ENCODE results near the gene SPIRE1.
"Not testable (repeated sequence)": the region's sequence is repeated elsewhere in the genome, so short reads cannot be mapped to it uniquely, and the experiment has no call there.

The SPIRE1 gene

GRCh38 chr18:12637393-12637792 lies 20.5 kb downstream of the SPIRE1 start:
- H3K27ac ChIP-seq = no peak overlapping the region
- no peak overlapping the region for H3K9ac ChIP-seq
- no peaks in the 10 kb centered on the region for H3K27me3 ChIP-seq (ENCODE audit: control insufficient read depth, insufficient read depth, low read length)
- TF ChIP-seq, protein P1, sequence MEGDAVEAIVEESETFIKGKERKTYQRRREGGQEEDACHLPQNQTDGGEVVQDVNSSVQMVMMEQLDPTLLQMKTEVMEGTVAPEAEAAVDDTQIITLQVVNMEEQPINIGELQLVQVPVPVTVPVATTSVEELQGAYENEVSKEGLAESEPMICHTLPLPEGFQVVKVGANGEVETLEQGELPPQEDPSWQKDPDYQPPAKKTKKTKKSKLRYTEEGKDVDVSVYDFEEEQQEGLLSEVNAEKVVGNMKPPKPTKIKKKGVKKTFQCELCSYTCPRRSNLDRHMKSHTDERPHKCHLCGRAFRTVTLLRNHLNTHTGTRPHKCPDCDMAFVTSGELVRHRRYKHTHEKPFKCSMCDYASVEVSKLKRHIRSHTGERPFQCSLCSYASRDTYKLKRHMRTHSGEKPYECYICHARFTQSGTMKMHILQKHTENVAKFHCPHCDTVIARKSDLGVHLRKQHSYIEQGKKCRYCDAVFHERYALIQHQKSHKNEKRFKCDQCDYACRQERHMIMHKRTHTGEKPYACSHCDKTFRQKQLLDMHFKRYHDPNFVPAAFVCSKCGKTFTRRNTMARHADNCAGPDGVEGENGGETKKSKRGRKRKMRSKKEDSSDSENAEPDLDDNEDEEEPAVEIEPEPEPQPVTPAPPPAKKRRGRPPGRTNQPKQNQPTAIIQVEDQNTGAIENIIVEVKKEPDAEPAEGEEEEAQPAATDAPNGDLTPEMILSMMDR (IDR thresholded peaks at IDR 0.05) = no peak
- H3K36me3 ChIP-seq (ENCODE audit: control insufficient read depth, insufficient read depth, low read length) = no peaks in the 10 kb centered on the region
- H3K9me3 ChIP-seq (ENCODE audit: control insufficient read depth, low read length) = no peaks in the 10 kb centered on the region
- no peak overlapping the region for H3K4me3 ChIP-seq (ENCODE audit: low read depth, low read length)
- H3K79me2 ChIP-seq = peaks cover 4% of the 10 kb centered on the region
- no peak overlapping the region for H3K4me2 ChIP-seq (ENCODE audit: low read length)
- no peaks in the 10 kb centered on the region for H3K4me1 ChIP-seq
- H2AFZ ChIP-seq = no peak overlapping the region

DNA sequence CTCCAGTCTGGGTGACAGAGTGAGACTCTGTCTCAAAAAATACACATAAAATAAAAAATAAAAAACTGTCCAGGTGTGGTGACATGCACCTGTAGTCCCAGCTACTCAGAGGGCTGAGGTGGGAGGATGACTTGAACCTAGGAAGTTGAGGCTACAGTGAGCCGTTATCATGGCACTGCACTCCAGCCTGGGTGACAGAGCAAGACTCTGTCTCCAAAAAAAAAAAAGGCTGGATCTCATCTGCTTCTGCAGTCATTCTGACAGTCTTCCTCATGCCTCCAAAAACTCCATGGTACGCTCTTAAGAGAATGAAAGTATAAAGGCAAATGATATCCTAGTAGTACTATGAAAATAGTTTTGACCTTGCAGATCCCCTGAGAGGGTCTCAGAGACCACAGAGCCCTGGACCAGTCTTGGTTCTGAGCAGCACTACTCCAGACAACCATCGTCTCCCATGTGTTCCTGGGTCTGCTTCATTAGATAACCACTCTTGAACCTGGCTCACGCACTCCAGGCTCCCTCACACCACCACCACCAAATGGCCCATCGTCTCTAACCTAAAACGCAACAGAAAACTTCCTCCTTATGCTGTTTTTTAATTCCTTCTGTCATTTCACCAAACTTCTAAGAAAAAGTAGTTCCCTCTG lies 26.0 kb downstream of the SPIRE1 start:
- H3K4me1 ChIP-seq = no peaks in the 10 kb centered on the region
- H3K27ac ChIP-seq = no peak overlapping the region
- H3K4me2 ChIP-seq (ENCODE audit: low read length) = no peak overlapping the region
- TF ChIP-seq, protein P1 (IDR thresholded peaks at IDR 0.05) = no peak
- no peaks in the 10 kb centered on the region for H3K36me3 ChIP-seq (ENCODE audit: control insufficient read depth, insufficient read depth, low read length)
- no peaks in the 10 kb centered on the region for H3K9me3 ChIP-seq (ENCODE audit: control insufficient read depth, low read length)
- no peak overlapping the region for H2AFZ ChIP-seq
- H3K4me3 ChIP-seq (ENCODE audit: low read depth, low read length) = no peak overlapping the region
- peaks cover 11% of the 10 kb centered on the region for H3K79me2 ChIP-seq
- no peaks in the 10 kb centered on the region for H3K27me3 ChIP-seq (ENCODE audit: control insufficient read depth, insufficient read depth, low read length)
- no peak overlapping the region for H3K9ac ChIP-seq

DNA sequence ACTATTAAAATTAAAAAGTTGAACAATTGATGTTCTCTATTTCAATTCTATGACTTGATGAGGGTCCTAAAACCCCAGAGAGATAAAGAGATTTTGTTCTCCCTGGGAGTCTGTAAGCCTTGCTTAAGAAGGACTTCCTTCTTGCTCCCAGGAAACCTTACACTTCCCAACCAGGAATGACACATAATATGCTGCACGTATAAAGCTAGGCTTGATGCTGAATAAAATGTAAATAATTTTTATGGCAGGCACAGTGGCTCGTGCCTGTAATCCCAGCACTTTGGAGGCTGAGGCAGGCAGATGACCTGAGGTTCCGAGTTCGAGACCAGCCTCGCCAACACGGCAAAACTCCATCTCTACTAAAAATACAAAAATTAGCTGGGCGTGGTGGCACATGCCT lies 27.8 kb downstream of the SPIRE1 start:
- no peaks in the 10 kb centered on the region for H3K9me3 ChIP-seq (ENCODE audit: control insufficient read depth, low read length)

GRCh38 chr18:12628706-12629702 lies 28.9 kb downstream of the SPIRE1 start:
- Histone ChIP-seq H3K79me2 (peaks cover 11% of the 10 kb centered on the region), H3K9me3 (ENCODE audit: control insufficient read depth, low read length) (no peaks in the 10 kb centered on the region), H3K4me1 (peaks cover 4% of the 10 kb centered on the region), H3K36me3 (ENCODE audit: control insufficient read depth, insufficient read depth, low read length) (no peaks in the 10 kb centered on the region), H3K27ac (no peak overlapping the region), H2AFZ (no peak overlapping the region), H3K4me3 (ENCODE audit: low read depth, low read length) (no peak overlapping the region), H3K27me3 (ENCODE audit: control insufficient read depth, insufficient read depth, low read length) (no peaks in the 10 kb centered on the region), H3K9ac (no peak overlapping the region), H3K4me2 (ENCODE audit: low read length) (no peak overlapping the region)
- TF ChIP-seq, protein P1 (IDR thresholded peaks at IDR 0.05) = no peak

More for the DNA sequence above, 27.8 kb downstream of the SPIRE1 start:
- no peak overlapping the region for H3K4me3 ChIP-seq (ENCODE audit: low read depth, low read length)
- no peaks in the 10 kb centered on the region for H3K36me3 ChIP-seq (ENCODE audit: control insufficient read depth, insufficient read depth, low read length)
- no peaks in the 10 kb centered on the region for H3K27me3 ChIP-seq (ENCODE audit: control insufficient read depth, insufficient read depth, low read length)
- no peak overlapping the region for H3K9ac ChIP-seq
- H2AFZ ChIP-seq = no peak overlapping the region
- peaks cover 3% of the 10 kb centered on the region for H3K4me1 ChIP-seq
- no peak overlapping the region for H3K27ac ChIP-seq
- peaks cover 11% of the 10 kb centered on the region for H3K79me2 ChIP-seq
- no peak overlapping the region for H3K4me2 ChIP-seq (ENCODE audit: low read length)
- TF ChIP-seq, protein P1 (IDR thresholded peaks at IDR 0.05) = no peak

DNA sequence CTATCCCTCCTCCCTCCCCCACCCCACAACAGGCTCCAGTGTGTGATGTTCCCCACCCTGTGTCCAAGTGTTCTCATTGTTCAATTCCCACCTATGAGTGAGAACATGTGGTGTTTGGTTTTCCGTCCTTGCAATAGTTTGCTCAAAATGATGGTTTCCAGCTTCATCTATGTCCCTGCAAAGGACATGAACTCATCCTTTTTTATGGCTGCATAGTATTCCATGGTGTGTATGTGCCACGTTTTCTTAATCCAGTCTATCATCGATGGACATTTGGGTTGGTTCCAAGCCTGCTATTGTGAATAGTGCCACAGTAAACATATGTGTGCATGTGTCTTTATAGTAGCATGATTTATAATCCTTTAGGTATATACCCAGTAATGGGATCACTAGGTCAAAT lies 30.7 kb downstream of the SPIRE1 start:
- not testable (repeated sequence) for H3K27me3 ChIP-seq (ENCODE audit: control insufficient read depth, insufficient read depth, low read length); H3K36me3 ChIP-seq (ENCODE audit: control insufficient read depth, insufficient read depth, low read length); H3K4me2 ChIP-seq (ENCODE audit: low read length); H2AFZ ChIP-seq; H3K27ac ChIP-seq; H3K9me3 ChIP-seq (ENCODE audit: control insufficient read depth, low read length); H3K9ac ChIP-seq; H3K4me3 ChIP-seq (ENCODE audit: low read depth, low read length); H3K4me1 ChIP-seq
- peaks cover 11% of the 10 kb centered on the region for H3K79me2 ChIP-seq
